GM21786 (cell line): Measurements from ENCODE around the gene CRTC1.
"Not testable (repeated sequence)": the region's sequence is repeated elsewhere in the genome, so short reads cannot be mapped to it uniquely, and the experiment has no call there.

Source experiments
- ATAC-seq: cut with Tn5 transposase; IDR thresholded peaks from one replicate; pipeline ENCODE4 v1.9.1; 2021; ENCODE audit not compliant: unreplicated experiment

CRTC1 gene

DNA sequence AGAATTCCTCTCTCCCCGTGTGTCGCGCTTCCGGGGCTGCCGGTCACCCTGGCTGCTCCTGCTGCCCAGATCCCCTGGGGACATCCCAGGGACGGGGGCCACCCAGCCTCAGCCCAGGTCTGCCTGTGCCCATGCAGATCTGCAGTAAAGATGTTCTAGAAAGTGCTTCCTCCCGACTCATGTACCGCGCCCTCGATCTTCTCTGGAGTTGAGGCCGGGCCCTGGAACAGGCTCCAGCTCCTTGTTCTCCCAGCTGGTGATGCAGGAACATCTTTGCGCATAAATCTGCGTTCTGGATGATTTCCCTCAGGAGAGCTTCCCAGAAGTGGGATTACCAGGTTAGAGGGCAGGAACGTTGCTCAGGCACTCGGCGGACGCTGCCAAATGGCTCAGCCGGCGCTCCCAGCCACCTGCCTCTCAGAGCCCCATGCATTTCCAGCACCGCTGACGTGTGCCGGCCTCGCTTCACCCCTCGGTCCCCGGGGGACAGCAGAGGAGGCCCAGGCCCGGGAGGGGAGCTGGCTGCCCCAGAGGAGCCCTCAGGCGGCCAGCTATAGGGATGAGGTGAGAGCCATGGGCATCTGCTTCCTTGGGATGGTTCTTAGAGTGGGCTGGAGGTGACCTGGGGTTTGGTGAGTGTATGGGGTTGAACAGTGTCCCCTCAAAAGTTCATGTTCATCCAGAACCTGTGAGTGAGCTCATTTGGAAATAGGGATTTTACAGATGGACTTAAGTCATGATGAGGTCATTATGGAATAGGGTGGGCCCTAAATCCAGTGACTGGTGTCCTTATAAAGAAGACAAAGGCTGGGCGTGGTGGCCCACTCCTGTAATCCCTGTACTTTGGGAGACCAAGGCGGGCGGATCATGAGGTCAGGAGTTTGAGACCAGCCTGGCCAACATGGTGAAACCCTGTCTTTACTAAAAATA, 42.6 kb downstream of the CRTC1 start:
- no peak for ATAC-seq

GRCh38 chr19:18726846-18727245, 43.4 kb downstream of the CRTC1 start:
- ATAC-seq: no peak

DNA sequence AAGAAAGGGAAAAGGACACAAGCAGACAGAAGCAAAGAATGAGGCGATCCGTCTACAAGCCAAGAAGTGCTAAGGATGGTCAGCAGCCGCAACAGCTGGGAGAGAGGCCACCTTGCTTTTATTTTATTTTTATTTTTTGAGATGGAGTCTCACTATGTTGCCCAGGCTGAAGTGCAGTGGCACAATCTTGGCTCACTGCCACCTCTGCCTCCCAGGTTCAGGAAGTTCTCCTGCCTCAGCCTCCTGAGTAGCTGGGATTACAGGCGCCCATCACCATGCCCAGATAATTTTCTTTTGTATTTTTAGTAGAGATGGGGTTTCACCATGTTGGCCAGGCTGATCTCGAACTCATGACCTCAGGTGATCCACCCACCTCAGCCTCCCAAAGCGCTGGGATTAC, 44.1 kb downstream of the CRTC1 start:
- ATAC-seq: not testable (repeated sequence)

GRCh38 chr19:18729933-18730530, 46.6 kb downstream of the CRTC1 start:
- ATAC-seq: no peak

DNA sequence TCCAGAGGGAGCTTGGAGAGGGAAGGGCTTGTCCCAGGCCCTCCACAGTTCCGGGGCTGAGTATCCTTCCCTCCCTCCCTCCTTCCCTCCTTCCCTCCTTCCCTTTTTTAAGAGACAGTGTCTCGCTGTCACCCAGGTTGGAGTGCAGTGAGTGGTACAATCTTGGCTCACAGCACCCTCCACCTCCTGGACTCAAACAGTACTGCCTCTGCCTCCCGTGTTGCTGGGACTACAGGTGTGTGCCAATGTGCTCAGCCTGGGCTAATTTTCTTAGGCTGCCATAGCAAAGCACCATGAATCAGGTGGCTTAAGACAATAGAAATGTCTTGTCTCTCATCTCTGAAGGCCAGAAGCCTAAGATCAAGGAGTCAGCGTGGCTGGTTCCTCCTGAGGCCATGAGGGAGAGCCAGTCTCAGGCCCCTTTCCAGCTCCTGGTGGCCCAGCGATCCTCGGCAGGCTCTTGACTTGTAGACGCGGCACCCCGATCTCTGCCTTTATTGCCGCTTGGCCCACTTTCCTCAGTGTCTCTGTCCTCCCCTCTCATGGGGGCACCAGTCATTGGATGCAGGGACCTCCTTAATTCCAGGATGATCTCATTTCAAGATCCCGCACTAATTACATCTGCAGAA, 47.5 kb downstream of the CRTC1 start:
- ATAC-seq: no peak

GRCh38 chr19:18731562-18732008, 48.1 kb downstream of the CRTC1 start:
- no peak for ATAC-seq

GRCh38 chr19:18733196-18733647, 49.7 kb downstream of the CRTC1 start:
- ATAC-seq: no peak

DNA sequence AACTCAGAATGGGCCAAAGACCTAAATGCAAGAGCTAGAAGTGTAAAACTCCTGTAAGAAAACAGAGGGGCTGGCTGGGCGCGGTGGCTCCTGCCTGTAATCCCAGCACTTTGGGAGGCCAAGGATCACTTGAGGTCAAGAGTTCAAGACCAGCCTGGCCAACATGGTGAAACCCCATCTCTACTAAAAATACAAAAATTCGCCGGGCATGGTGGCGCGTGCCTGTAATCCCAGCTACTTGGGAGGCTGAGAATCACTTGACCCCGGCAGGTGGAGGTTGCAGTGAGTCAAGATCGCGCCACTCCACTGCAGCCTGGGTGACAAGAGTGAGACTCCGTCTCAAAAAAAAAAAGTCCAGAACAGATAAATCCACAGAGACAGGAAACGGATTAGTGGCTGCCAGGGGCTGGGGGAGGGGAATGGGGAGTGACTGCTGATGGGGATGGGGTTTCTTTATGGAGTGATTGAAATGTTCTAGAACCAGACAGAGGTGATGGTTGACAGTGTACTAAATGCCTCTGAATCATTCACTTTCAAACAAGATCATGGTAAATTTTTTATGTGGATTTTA, 50.4 kb downstream of the CRTC1 start:
- not testable (repeated sequence) for ATAC-seq

GRCh38 chr19:18735324-18735723, 51.8 kb downstream of the CRTC1 start:
- no peak for ATAC-seq

- ATAC-seq: no peak
These were observed 52.3 kb downstream of the CRTC1 start for GRCh38 chr19:18735752-18736151.

DNA sequence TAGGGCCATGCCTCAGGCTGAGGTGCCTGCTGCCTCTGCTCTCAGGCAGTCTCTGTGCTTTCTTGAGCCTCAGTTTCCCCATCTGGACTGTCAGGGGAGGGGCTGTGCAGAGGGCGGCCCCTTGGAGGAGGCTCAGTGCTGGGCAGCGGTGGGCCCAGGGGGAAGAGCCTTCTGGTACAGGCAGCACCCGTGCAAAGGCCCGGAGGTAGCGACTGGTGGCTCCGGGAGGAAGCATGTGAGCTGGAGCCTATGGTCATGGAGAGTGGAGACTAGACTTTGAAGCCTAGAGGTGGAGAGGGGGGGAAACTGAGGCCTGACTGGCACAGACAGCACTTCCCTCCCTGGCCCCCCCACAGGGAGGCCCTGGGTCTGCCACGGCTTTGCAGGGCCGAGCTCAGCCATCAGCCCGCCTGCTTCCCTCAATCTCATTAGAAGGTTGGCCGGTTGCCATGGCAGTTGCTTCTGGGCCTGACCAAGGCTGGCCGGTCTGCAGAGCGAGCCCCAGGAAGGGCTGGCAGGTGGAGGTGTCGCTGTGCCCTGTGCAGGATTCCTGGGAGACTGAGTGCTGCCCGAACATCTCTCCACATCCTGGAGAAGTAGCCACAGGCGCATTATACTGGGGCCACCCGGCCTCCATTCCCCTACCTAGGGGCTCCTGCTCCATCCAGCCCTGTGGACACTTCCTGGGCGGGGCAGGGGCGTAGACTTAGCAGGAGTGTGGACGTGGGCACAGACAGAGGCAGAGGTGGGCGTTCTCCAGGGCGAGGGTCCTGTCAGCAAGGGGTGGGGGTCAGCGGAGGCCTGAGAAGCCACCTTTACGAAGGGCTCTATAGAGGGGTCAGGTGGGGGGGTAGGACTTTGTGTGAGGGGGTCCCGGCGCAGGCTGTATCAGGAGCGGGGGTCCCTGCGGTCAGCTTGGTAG, 53.2 kb downstream of the CRTC1 start:
- ATAC-seq: no peak

- no peak for ATAC-seq
These were observed 54.0 kb downstream of the CRTC1 start for GRCh38 chr19:18737337-18737953.

- ATAC-seq: no peak
These were observed 54.5 kb downstream of the CRTC1 start for GRCh38 chr19:18737954-18738351.

GRCh38 chr19:18738961-18739690, 55.6 kb downstream of the CRTC1 start:
- ATAC-seq: no peak

DNA sequence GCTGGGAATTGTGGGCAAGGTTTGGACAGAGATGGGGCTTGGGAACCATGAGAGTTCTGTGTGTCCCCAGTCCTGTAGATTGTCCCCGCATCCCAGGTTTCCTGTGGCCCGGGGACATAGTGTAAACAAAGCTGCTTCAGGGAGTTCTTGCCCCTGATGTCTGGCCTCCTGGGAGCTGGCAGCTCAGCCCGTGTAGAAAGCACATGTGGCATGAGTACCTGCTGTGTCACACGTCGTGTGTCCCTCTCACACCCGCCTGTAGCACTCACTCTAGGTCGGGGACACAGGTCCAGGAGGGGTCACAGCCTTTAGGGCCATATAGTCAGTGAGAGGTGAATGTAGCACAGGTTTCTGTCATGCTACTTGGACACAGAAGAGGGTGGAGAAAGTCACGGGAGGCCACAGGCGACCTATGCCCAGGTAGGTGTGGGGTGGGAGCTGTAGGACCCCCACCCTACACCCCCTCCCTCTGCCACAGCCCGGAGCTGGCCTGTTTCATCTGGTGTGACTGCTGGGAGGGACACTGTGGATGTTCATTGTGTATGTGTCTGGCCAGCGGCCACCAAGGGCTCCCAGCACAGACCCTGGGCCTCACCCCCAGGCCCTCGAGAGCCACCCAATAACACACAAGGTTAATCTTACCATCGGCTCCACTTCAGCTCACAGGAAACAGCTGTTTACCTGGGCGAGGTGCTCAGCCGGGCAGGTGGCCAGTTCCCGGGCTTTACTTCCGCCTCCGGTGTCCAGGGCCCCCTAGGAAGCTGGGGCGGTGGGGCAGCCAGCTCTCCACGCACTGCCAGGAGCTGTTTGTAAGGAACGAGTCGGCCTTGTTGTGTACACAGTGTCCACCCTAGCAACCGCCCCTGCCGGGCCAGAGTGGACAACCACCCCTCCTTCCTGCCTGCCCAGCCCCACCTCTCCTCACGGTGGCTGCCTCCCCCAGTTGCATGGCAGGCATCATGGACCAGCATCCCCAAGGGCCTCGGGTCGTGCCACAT, 57.9 kb downstream of the CRTC1 start:
- no peak for ATAC-seq

GRCh38 chr19:18742324-18742723, 58.8 kb downstream of the CRTC1 start:
- ATAC-seq: no peak

GRCh38 chr19:18742838-18743783, 59.6 kb downstream of the CRTC1 start:
- ATAC-seq: no peak
